Large intestine (tissue), 3 donors: ENCODE data around the gene ADGRA1. TPM values are rescaled to one million over a fixed set of nuclear protein-coding genes. Genes with fewer than 3 reads are reported as not detected.

ENCODE experiments used
- DNase-seq, 2 donors: peaks; one replicate each; pipeline versions ENCODE4 v3.0.0 to v3.0.0-alpha.2; 2013
- H3K27ac ChIP-seq: one replicate; pipeline ENCODE4 v1.5.1; 2013; ENCODE audit warnings: low read length
- H3K27me3 ChIP-seq: 2 replicates; pipeline ENCODE4 v1.6.1; 2013; ENCODE audit warnings: low read length; ENCODE audit not compliant: control insufficient read depth, insufficient read depth
- H3K36me3 ChIP-seq: 2 replicates; pipeline ENCODE4 v1.6.1; 2013; ENCODE audit warnings: low read length; ENCODE audit not compliant: control insufficient read depth, insufficient read depth
- H3K4me1 ChIP-seq: one replicate; pipeline ENCODE4 v1.6.1; 2013; ENCODE audit warnings: low read length; ENCODE audit not compliant: control insufficient read depth, insufficient read depth
- H3K4me3 ChIP-seq: one replicate; pipeline ENCODE4 v1.5.1; 2013; ENCODE audit warnings: low read length
- H3K9me3 ChIP-seq: one replicate; pipeline ENCODE4 v1.6.1; 2013; ENCODE audit warnings: mild to moderate bottlenecking, low read depth, low read length, moderate library complexity; ENCODE audit not compliant: control insufficient read depth
- WGBS: methylation state at CpG from one replicate; pipeline ENCODE4 v1.1.5; 2013; ENCODE audit warnings: low lambda C conversion rate; ENCODE audit not compliant: insufficient coverage; 5-methylcytosine and 5-hydroxymethylcytosine counted together
- polyA plus RNA-seq: library from polyadenylated mRNA; unstranded; fragments of 120-200 nt; gene quantifications from one replicate; pipeline ENCODE4 v1.2.1, GENCODE V29; 2013

ADGRA1 gene
- polyA plus RNA-seq, 1 donor = 0.40 TPM

GRCh38 chr10:133121479-133121878, 33.8 kb downstream of the ADGRA1 start:
- H3K9me3 ChIP-seq = peaks cover 9% of the 10 kb centered on the region
- H3K4me3 ChIP-seq = no peak overlapping the region
- H3K36me3 ChIP-seq = no peaks in the 10 kb centered on the region
- H3K4me1 ChIP-seq = no peaks in the 10 kb centered on the region
- no peak for DNase-seq
- H3K27me3 ChIP-seq = peaks cover 15% of the 10 kb centered on the region
- no peak overlapping the region for H3K27ac ChIP-seq
- WGBS = no CpG with 5 or more reads among the region's 8 CpGs

GRCh38 chr10:133122171-133122935, 34.6 kb downstream of the ADGRA1 start:
- Histone ChIP-seq H3K36me3 (no peaks in the 10 kb centered on the region), H3K4me3 (no peak overlapping the region), H3K27ac (no peak overlapping the region), H3K9me3 (peaks cover 12% of the 10 kb centered on the region), H3K27me3 (peaks cover 15% of the 10 kb centered on the region), H3K4me1 (no peaks in the 10 kb centered on the region)
- no peak for DNase-seq
- 67% methylated on average over 1 of the region's 33 CpGs for whole genome bisulfite sequencing

DNA sequence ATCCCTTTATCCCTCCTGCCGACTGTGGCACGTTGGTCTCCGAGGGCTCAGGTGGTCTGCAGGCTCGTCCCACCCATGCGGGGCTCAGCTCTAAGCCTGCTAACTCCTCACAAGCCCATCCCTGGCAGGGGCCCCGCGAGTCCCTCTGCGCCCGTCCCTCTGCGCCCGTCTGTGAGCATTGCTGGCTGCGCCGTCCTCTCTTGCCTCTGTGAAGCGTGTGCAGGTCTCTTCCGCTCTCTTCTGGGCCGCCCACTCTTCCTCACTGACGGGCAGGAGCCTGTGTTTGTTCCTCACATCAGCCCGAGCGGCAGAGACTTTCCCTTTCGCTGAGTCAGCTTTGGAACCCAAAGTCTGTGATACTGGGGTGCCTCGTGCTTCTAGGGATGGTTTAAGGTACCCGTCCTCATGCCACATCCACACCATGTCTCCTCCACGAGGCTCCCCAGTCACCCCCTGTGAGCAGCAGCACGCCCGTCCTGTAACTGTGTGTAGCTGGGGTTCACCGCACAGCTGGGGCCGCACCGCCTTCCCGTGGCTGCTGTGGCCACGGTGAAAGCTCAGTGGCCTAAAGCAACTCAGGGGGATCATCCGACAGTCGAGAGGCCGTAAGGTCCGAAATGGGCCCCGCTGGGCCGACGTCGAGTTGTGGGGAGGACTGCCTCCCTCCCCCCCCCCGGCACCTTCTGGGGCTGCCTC, 35.5 kb downstream of the ADGRA1 start:
- DNase-seq = no peak
- H3K9me3 ChIP-seq = peaks cover 16% of the 10 kb centered on the region
- no peaks in the 10 kb centered on the region for H3K36me3 ChIP-seq
- H3K4me3 ChIP-seq = no peak overlapping the region
- WGBS = 55% methylated on average over 5 of the region's 39 CpGs
- no peaks in the 10 kb centered on the region for H3K4me1 ChIP-seq
- H3K27me3 ChIP-seq = peaks cover 15% of the 10 kb centered on the region
- no peak overlapping the region for H3K27ac ChIP-seq

GRCh38 chr10:133123746-133124356, 36.1 kb downstream of the ADGRA1 start:
- WGBS = no CpG with 5 or more reads among the region's 23 CpGs
- H3K9me3 ChIP-seq = peaks cover 15% of the 10 kb centered on the region
- no peak overlapping the region for H3K27ac ChIP-seq
- no peak for DNase-seq
- no peak overlapping the region for H3K4me3 ChIP-seq
- peaks cover 15% of the 10 kb centered on the region for H3K27me3 ChIP-seq
- H3K36me3 ChIP-seq = no peaks in the 10 kb centered on the region
- no peaks in the 10 kb centered on the region for H3K4me1 ChIP-seq

GRCh38 chr10:133124357-133125211, 36.9 kb downstream of the ADGRA1 start:
- Histone ChIP-seq H3K27ac (no peak overlapping the region), H3K36me3 (no peaks in the 10 kb centered on the region), H3K9me3 (peaks cover 12% of the 10 kb centered on the region), H3K27me3 (peaks cover 15% of the 10 kb centered on the region), H3K4me3 (no peak overlapping the region), H3K4me1 (no peaks in the 10 kb centered on the region)
- no CpG with 5 or more reads among the region's 58 CpGs for WGBS
- DNase-seq = no peak

DNA sequence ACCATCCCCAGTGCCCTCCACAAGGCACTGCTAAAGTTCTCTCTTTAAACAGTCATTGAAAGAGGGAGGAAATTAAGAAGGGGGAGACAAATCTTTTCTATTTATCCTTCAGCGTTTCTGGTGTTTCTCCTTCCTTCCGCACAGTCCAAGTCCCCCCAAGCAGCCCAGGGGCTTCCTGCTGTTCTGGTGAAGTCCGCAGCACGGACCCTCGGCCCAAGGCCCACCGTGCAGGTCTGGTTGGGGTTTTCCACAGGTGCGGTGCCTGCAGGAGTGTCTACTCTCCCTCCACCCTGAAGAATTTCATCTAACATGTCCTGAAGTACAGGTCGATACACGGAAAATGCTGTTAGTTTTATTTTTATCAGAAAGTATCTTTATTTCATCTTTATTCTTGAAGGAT, 38.2 kb downstream of the ADGRA1 start:
- no peak for DNase-seq
- no CpG with 5 or more reads among the region's 9 CpGs for WGBS
- peaks cover 15% of the 10 kb centered on the region for H3K27me3 ChIP-seq
- no peak overlapping the region for H3K4me3 ChIP-seq
- H3K4me1 ChIP-seq = no peaks in the 10 kb centered on the region
- H3K9me3 ChIP-seq = peaks cover 12% of the 10 kb centered on the region
- H3K36me3 ChIP-seq = no peaks in the 10 kb centered on the region
- no peak overlapping the region for H3K27ac ChIP-seq

- H3K27ac ChIP-seq = no peak overlapping the region
- H3K4me3 ChIP-seq = no peak overlapping the region
- WGBS = no CpG with 5 or more reads among the region's 57 CpGs
- peaks cover 12% of the 10 kb centered on the region for H3K9me3 ChIP-seq
- no peak for DNase-seq
- H3K36me3 ChIP-seq = no peaks in the 10 kb centered on the region
- peaks cover 15% of the 10 kb centered on the region for H3K27me3 ChIP-seq
- H3K4me1 ChIP-seq = no peaks in the 10 kb centered on the region
These were observed 38.9 kb downstream of the ADGRA1 start for GRCh38 chr10:133126431-133127290.

DNA sequence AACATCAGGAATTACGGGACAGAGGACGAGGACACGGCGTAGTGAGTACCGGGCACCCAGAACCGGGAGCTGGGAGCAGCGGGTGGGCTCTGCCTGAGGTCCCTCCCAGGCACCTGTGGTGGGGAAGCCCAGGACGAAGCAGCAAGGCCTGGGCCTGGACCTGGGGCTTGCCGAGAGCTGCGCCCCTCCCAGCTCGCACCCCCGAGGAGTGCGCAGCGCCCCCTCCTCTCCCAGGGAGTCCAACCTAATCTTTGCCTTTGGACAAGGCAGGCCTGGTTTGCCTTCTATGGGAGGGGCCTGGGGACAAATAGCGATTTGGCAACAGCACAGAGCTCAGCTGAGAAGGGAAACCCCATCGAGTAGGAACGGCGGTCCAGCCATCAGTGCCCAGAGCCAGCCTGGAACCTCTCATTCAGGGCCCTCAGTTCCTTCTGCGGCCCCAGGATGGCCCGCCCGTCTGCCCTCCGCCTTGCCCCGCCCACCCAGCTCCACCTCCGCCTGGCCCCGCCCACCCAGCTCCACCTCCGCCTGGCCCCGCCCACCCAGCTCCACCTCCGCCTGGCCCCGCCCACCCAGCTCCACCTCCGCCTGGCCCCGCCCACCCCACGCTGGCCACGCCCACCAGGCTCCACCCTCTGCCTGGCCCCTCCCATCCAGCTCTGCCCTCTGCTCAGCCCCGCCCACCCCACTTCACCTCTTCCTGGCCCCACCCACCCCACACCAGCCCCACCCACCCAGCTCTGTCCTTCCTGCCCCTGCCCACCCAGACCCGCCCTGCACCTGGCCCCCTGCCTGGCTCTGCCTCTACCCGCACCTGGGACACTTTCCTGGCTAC, 39.8 kb downstream of the ADGRA1 start:
- no peak for DNase-seq
- WGBS = no CpG with 5 or more reads among the region's 36 CpGs
- no peak overlapping the region for H3K4me3 ChIP-seq
- peaks cover 15% of the 10 kb centered on the region for H3K27me3 ChIP-seq
- H3K9me3 ChIP-seq = peaks cover 12% of the 10 kb centered on the region
- no peaks in the 10 kb centered on the region for H3K36me3 ChIP-seq
- no peaks in the 10 kb centered on the region for H3K4me1 ChIP-seq
- H3K27ac ChIP-seq = no peak overlapping the region
